Gastroesophageal sphincter (tissue), 3 donors: ENCODE data around the gene SF3B3.

Experiments
- CTCF ChIP-seq, 4 experiments: fragments of 200-600 bp in 2 of 4; fragments of 450-650 bp in 2 of 4; sonication (generic) in 1 of 4; IDR thresholded peaks; one replicate each; pipeline ENCODE4 v1.5.1; 2017 to 2019; ENCODE audit warnings: antibody characterized with exemption in 4 of 4, mild to moderate bottlenecking in 2 of 4, moderate library complexity in 2 of 4
- EP300 ChIP-seq: sonication (generic); formaldehyde crosslinking; IDR thresholded peaks from one replicate; pipeline ENCODE4 v1.6.1; 2017; ENCODE audit warnings: antibody characterized with exemption, mild to moderate bottlenecking
- POLR2A ChIP-seq, 2 donors: fragments of 450-650 bp; IDR thresholded peaks; one replicate each; pipeline ENCODE4 v1.6.1; 2017; ENCODE audit warnings: antibody characterized with exemption in 2 of 2, mild to moderate bottlenecking in 2 of 2, moderate library complexity in 1 of 2
- POLR2AphosphoS5 ChIP-seq: sonication (generic); formaldehyde crosslinking; IDR thresholded peaks from one replicate; pipeline ENCODE4 v1.6.1; 2017; ENCODE audit warnings: antibody characterized with exemption

GRCh38 chr16:70540994-70541393 lies 17.4 kb downstream of the SF3B3 start:
- TF ChIP-seq CTCF (IDR thresholded peaks at IDR 0.05), result no peak
- TF ChIP-seq POLR2AphosphoS5, result no peak
- no peak for TF ChIP-seq POLR2A (IDR thresholded peaks at IDR 0.05)
- no peak for TF ChIP-seq EP300
